ENCODE measurements around the gene IRF6.
A peak's percentile ranks its signal among the peaks of the same experiment; 100 is the strongest.

The IRF6 gene

DNA sequence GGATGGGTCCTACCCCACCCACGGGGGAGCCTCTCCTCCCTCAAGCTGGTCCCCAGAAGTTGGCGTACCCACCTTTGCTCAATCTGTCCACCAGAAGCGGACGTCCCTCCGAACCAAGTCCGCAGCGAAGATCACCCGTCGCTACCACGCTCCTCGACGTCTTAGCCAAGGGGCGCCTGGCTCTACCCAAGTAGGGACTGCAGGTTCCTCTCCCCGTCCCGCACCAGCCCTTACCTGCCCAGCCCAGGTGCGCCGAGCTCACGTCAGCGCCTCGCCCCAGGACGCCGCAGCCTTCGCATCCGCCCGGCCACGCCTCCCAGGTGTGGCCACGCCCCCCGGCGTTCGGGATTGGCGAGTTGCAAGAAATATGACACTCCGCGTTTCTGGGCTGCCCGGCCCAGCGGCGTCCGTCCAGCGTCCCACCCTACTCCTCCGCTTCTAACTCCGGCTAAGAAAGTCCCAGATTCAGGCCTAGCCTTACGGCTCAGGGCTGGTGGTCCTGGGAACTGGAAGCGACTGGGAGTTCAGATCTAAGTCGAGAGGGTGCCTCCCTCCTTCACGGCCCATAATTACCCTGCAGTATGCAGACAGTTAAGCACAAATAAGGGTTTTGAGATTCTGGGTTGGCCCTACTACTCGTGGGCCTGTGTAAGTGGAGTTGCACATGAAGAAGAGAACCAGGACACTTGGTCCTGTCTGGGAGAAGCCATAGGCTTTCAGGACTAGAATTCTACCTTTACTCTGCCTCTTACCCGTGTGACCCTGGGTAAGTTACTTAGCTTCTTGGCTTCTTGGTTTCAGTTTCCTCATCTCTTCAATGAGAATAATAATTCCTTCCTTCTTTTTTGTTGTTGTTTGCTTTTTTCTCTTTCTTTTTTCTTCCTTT, at the start of gene IRF6:
TSS of gene IRF6 (minus strand) at position 268 of the 886 bp plus-strand sequence. CDS start 4,729 bp downstream, outside the sequence.
- DNase-seq: peak; percentile 20

DNA sequence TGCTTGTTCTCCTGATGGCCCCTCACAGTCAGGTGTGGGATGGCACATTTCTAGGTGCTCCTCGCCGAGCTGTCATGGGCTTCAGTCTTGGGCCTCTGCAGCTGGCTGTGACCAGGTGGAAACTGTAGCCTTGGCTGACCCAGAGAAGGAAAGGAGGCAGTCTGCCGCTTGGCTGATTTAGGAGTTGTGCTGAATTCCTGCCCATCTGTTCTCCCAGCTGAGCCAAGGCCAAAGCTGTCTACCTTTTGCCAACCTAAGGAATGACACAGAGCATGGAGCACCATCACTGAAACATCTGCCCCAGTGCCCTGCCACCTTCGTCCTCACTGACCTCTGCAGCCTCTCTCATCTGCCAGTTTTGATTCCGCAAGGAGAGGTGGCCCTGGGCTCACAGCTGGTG, 49.7 kb upstream of the IRF6 start:
- no peak for DNase-seq

GRCh38 chr1:209855006-209855405, 49.1 kb upstream of the IRF6 start:
- no peak for DNase-seq

DNA sequence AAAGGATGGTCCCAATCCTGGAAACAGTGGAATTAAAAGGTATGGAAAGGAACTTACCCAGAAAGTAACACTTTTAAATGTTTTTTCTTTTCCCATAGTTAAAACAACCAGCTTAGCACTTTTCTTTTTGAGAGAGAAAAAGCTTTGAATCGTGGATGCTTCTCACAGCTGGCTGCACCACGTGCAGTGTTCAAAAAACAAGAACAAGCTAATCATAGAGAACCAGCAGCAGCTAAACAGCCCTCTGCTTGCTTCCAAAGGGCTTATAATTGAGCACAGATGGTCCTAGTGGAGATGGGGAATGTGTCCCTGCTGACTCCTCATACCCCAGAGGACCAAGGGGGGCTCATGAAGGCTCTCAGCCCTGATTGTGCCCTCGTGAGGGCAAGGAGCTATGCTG, 48.3 kb upstream of the IRF6 start:
- no peak for DNase-seq

DNA sequence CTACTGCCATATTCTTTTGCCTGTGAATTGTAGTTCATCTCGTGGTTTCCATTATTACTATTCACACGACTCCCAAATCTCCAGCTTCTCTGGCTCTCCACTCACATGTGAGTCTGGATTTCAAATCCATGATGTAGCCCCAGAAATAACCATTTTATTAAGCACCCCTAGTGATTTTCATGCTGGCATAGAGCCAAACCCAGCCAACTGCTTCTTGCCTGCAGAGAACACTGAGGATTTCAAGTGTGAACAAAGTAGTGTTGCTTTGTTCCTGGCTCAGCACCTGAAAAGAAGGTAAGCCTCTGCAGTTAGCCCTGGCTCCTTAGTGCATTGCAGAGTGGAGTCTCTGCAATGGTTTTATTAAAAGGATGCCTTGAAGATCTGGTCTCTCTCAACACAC, 47.7 kb upstream of the IRF6 start:
- no peak for DNase-seq

GRCh38 chr1:209850342-209850979, 44.5 kb upstream of the IRF6 start:
- DNase-seq: no peak

GRCh38 chr1:209849388-209849787, 43.4 kb upstream of the IRF6 start:
- no peak for DNase-seq

DNA sequence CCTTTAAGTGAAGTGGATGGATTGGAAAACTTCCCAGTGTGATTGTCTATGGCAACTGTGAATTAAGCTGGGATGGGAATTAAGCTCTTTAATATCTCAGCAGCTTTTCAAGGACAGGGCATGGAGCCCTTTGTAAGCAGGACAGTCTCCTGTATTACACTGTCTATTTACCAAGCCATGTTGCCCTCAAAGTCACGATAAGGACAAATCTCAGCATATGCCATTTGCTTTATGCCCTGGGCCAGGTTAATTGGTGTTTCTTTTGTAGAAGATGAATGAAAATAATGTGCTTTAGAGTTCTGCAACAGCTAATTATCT, 39.4 kb upstream of the IRF6 start:
- DNase-seq: no peak

GRCh38 chr1:209844695-209845407, 38.9 kb upstream of the IRF6 start:
- no peak for DNase-seq

DNA sequence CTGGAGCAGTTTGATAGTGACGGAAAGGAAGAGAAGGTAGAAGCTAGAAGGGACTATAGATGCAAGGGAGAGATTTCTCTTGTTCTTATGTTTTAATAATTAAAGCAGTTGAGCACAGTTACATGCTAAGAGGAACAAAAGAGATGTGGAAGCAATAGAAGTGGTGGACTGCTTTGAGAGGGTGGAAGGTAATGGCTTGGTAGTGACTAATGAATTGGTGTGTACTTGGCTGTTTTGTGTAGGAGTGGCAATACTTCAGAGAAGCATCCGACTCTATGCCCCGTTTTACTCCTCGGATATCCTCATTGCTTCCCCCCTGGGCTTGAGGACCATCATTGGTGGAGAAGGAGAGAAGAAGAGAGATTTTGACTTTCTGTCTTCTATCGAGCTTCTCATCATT, 34.7 kb upstream of the IRF6 start:
- DNase-seq: no peak

- DNase-seq: peak; percentile 93
Observed at GRCh38 chr1:209839875-209840546, 34.1 kb upstream of the IRF6 start.

GRCh38 chr1:209838537-209838936, 32.6 kb upstream of the IRF6 start:
- no peak for DNase-seq

- no peak for DNase-seq
Observed at GRCh38 chr1:209837671-209838070, 31.7 kb upstream of the IRF6 start.

- no peak for DNase-seq
Observed at GRCh38 chr1:209835782-209836298, 29.9 kb upstream of the IRF6 start.

- DNase-seq: no peak
Observed at GRCh38 chr1:209831615-209832014, 25.7 kb upstream of the IRF6 start.

DNA sequence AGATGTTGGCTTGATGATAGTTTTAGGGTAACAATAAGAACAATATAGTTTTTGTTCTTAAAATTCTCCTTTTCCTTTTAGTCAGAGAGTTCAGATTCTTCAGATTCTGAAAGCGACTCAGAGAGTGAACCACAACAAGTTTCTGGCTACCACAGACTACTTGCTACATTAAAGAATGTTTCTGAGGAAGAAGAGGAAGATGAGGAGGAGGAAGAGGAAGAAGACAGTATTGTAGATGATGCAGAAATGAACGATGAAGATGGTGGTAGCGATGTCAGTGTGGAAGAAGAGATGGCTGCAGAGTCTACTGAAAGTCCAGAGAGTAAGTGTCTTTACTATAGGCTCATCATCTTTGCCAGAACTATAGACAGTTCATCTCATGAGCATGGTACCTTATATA, 24.8 kb upstream of the IRF6 start:
- no peak for DNase-seq

GRCh38 chr1:209829716-209830115, 23.8 kb upstream of the IRF6 start:
- DNase-seq: no peak

DNA sequence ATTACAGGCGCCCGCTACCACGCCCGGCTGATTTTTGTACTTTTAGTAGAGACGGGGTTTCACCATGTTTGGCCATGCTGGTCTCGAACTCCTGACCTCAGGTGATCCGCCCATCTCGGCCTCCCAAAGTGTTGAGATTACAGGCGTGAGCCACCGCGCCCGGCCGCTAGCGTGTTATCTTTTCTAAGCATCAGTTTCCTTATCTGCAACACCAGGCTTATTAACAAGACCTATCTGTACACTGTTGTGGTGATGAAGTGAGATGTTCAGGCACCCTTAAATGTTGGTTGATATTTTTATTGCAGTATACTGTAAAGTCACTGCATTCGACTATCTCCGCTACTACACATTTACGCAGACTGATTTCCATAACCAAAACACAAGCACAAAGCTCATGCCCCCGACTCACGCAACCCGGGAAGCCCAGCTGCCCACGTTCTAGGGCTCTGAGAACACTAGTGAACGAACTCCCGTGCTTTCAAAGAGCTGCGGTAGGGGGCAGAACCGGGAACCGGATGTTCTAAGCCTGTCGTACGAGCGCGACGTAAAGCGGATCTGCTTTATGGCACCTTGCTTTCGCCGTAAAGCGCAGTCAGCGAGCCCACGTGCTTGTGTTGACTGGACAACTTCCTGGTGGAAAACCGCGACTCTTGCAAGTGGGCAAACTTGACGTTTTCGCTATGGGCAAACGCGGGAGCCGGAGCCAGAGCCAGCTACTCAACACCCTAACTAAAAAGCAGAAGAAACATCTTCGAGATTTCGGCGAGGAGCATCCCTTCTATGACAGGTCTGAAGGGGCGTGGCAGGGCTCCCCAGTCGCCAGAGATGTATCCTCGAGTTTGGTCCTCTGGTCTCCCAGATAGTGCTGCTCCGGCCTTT, 21.7 kb upstream of the IRF6 start, which contains the start of gene UTP25:
TSS of gene UTP25 (plus strand) at position 589 of the 879 bp plus-strand sequence. CDS start at position 681, 92 bp downstream.
- DNase-seq: peak; percentile 86

GRCh38 chr1:209825591-209826434, 19.9 kb upstream of the IRF6 start:
- DNase-seq: no peak

DNA sequence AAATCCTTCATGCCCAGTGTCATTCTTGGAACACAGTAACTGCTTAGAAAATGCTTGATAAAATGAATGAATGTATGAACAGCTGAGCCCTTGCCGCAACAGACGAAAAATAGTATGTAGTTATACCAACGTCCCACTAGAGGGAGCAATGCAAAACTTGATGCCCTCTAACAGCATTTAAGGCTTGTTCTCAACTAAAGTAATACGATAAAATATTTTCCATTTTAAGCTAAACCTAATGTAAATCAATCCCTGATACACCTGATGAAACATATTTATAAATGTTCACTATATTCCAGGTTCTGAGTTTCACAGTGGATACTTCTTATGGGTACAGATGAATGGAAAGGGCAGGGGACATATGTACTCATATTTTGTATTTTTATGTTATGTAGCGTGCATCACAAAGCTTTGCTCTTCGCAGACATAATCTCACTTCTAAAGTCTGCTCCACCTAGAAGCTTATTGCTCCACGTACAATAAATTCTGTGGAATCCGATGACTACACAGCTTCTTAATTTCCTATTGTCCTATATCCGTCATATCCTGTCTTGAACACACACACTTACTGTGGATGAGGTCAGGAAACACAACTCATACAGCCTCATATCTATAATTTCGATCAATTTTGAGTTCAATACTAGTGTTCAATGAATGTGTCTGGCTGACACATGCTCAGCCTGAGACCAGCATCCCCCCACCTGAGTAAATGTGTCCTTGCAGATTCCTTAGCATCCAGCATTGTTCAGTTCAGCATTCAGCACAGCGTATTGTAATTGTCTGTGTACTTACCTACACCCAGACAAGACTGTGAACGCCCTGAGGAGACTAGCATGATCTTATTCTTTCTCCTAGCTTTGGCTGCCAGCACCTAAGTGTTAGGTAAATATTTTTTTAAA, 17.4 kb upstream of the IRF6 start:
- peak; percentile 58 for DNase-seq
